ENCODE results near the gene GIMAP8.

GIMAP8 gene

GRCh38 chr7:150412016-150412415, 38.4 kb upstream of the GIMAP8 start:
- DNase-seq, result no peak

DNA sequence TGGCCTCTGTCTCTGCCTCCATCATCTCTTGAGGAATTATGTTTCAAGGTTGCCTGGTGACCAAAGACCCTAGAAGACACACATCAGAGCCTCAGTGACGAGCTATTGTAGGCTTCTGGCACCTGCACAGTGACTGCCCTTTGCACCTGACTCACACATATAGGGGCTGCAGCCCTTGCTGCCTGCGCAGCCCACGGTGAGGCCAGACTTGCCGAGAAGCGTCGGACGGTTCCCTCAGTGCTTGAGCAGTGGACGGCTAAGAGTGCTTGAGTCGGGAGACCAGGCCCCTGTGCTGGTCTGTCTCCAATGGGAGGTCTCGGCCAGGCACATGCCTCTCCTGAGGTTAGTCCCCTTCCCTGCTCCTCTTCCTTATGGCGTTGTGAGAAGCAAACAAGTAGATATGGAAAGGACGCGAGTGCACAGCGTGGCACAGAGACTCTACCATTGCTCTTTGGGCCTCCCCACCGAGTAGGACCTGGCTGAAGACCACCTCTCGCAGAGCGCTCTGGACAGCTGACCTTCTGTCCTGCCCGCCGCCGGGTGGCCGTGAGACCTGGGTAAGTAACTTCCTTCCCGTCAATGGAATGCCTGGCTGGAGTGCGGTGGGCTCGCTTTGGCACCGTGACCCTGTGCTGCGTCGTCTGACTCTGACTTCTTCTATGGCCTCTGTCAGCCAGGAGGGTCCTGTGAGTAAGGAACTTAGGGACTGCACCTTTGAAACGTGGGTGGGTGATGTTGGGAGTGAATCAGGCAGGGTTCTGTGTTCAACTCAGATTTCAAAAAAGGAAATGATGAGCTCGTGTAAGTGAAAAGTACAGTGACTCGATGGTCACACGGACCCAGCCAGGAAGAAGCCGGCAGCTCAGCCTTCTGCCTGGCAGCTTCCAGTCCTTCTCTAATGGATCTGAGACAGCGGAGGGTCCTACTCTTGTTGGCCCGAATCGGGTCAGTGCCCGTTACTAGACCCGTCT, 37.6 kb upstream of the GIMAP8 start:
- DNase-seq, result no peak

DNA sequence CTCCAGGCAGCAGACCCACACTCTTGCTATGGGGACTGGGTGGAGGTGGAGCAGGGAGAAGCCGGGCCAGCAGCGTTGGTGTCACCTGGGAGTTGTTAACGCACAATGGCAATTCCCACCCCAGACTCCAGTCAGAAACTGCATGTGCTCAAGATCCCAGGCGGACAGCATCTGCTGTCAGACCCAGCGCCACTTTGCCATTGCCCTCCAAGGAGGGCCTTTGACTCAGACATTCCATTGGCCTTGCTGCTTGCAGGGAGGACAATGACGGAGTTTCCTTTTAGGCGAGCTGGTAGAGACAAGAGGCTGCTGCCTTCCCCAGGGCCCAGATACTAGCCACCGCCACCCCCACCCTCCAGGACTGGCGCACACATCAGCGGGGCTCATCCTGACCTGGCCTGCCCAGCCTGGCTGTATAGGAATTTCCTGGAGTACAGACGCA, 36.8 kb upstream of the GIMAP8 start:
- no peak for DNase-seq

DNA sequence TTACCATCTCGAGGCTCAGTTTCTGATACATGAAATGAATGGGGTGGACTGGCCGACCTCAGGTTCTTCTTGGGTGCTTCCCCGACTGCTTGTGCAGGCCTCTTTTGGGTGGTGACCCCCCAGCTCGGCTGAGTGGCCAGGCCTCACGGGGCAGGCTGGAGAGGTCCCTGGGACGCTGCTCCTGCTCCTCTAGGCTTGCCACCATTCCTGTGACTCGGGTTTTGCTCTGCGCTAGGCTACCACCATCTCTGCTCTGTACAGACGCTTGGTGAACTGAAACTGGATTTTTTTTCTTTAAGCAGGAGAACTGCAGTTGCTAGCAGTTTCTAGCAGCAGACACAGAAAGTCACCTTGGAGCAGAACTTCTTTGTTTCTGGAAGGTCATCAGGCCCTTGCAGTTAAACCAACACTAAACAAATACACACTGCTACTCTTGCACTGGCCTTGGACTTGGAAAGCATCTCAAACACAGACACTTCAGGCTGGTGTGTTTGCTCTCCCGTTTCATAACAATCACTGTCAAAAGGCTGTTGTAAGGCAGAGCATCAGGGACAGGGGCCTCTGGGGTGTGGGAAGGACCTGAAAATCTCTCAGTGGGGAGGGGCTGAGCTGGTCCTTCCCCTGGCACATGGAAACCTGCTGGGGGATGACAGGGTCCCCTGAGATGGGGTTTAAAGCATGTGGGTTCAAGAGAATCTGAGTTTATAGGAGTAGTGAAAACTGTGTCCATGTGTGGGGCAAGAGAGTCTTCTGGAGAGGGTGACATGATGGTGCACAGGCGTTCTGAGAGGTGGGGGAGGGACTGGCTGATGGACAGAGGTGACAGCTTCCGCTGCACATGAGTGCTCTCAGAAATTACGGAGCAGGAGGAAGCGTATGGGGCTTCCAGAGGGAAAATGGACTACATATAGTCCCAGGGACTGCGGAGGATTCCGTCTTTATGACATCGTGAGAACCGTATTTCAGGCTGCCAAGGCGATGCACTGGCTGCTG, 35.0 kb upstream of the GIMAP8 start:
- DNase-seq, result no peak

DNA sequence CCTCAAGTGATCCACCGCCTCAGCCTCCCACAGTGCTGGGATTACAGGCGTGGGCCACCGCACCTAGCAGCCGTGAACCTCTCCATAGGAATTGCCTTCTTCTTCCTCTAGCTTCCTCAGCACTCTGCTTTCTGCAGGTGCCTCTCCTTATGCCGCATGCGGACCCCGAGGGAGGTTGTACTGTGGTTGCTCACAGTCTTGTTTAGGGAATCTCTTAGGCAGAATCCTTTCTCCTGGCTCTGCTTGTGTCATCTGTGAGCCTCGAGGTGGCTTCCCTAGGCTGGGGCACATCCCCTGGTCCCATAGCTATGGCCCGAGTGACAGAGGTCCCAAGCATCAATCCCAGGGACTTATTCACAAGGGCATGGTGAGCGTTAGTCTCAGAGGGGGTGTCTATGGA, 33.2 kb upstream of the GIMAP8 start:
- no peak for DNase-seq

- no peak for DNase-seq
These were observed 32.6 kb upstream of the GIMAP8 start for GRCh38 chr7:150417863-150418262.

- DNase-seq, result no peak
These were observed 30.2 kb upstream of the GIMAP8 start for GRCh38 chr7:150420242-150420641.

GRCh38 chr7:150420987-150421674, 29.3 kb upstream of the GIMAP8 start:
- DNase-seq, result peak; percentile 82 to 88

GRCh38 chr7:150421831-150422230, 28.6 kb upstream of the GIMAP8 start:
- DNase-seq, result no peak

- DNase-seq, result no peak
These were observed 24.8 kb upstream of the GIMAP8 start for GRCh38 chr7:150425670-150426069.

DNA sequence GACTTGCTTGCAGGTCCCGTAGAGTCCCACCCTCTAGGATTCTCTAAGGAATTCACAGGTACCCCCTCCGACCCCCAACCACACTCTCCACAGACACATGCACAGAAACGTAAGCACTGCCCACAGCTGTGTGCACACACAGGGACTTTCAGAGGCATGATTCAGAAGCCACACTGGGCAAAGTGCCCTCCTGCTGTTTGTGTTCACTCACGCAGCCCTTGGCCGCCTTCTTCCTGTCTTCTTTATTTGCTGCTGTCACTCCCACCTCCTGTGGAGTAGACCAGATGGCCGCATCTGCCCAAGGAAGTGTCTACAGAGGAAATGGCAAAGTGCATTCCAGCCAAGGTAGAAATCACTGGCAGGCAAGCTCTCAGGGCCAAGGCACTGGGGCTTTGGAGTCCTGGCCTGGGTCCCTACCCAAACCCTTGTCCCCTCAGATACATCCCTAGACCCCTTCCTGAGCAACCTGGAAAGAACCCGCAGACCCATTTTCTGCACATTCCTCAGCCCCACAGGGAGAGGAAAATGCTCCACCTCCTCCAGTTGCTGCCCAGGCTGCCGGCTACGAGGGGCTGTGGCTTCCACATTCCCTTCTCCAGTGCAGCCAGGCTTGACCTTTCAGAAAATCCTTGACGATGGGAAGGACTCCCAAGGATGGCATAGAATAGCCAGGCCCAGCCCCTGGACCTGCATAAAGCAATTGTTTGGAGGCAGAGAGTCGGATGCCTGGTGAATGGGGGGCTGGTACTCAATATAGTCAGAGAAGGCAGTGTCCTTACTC, 21.6 kb upstream of the GIMAP8 start:
- DNase-seq, result no peak

GRCh38 chr7:150429699-150430098, 20.7 kb upstream of the GIMAP8 start:
- no peak for DNase-seq

GRCh38 chr7:150430465-150431085, 19.9 kb upstream of the GIMAP8 start:
- DNase-seq, result no peak

DNA sequence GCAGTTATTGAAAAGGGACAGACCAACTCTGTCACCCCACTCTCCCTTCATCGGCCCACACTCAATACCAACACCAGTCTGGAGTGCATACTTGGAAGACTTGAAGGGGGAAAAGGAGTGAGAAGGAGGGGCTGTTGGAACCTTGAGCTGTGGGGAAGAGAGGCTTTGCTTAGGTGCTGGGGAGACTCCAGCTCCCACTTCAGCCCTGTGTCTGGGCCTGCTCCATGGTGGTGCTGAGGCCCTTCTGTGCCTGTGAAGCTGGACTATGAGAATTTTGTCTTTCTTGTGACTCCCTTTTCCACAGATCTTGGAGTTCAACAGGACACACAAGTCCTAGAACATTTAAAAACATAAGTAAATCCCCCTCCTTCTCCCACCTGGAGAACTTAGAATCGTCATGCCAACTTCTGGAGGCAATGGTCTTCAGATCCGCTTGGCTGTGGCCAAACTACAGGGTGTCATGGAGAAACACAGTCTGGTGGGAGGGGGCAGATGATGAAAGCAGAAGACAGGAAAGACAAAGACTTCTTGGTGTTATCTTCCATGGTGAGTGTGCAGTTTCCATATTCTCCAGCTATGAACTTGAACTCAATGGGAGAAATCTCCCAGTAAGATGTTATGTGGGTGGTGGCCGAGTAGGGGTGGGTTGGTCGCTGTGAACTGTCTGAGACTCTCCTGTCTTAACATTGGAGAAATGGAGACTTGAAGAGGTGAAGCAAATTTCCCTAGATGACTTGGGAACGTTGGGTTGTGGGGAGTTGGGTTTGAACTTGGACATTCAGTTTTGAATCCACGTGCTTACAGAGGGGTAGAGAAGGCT, 18.4 kb upstream of the GIMAP8 start:
- DNase-seq, result no peak

GRCh38 chr7:150432915-150433892, 17.2 kb upstream of the GIMAP8 start:
- no peak for DNase-seq

DNA sequence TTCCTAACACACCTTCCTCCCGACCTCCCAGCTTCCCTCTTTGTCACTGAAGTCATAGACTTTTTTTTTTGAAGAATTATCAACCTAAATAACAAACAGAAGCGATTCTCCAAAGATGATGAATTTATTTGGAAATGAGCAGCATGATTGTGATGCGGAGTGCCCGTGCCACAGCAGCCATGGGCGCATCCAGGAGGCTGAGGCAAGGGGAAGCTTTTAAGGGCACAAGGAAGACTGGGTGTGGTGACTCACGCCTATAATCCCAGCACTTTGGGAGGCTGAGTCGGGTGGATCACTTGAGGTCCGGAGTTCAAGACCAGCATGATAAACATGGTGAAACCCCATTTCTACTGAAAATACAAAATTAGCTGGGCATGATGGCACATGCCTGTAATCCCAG, 16.2 kb upstream of the GIMAP8 start:
- DNase-seq, result no peak

DNA sequence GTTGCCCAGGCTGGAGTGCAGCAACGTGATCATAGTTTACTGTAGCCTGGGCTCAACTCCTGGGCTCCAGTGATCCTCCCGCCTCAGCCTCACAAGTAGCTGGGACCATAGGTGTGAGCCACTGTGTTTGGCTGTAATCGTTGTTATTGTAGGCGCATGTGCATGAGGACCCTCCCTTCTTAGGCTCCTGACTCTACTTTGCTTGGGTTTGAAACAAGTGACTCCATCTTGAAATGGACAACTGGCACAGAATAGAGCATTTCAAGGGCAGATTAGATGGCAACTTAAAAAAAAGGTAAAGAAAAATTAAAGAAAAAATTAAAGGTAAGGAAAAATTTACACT, 15.4 kb upstream of the GIMAP8 start:
- no peak for DNase-seq

DNA sequence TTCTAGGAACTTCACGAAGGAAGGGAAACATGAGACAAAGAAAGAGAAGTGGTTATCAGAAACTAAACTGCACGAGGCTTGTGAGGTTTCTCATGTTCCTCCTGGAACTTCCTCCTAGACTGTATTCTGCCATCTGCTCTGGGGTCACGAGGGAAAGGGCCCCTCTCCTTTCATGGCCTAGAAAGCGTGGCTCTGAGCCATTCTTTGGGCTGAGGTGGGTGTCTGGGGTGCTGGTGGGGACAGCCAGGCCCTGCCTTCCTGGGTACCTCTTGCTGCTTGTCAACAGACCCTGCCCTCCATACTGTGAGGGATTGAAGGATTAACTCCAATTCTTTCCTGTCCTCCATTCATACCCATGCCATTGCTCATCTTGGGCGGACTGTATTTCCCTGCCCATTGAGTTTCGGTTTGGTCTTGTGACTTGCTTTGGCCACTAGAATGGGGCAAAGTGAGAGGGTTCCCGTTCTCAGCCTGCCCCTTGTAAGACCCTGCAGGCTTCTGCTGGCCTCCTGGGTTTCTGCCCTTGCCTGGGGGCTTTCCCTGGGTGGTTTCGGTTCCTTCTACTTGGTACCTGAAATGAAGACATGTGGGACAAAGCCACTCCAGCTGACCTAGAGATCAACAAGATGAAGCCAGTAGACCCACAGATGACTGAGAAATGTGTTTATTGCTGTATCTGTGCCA, 14.9 kb upstream of the GIMAP8 start:
- DNase-seq, result no peak

DNA sequence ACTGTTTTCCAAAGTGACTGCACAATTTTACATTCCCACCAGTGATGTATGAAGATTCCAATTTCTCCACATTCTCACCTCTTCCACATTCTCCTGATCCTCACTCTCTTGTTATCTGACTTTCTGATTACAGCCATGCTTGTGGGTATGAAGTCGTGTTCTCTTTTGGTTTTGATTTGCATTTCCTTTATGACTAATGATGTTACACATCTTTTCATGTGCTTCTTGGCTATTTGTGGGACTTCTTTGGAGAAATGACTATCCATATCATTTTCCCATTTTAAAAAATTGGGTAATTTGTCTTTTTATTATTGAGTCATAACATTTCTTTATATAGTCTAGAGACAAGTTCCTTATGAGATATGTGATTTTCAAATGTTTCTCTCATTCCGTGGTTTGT, 10.5 kb upstream of the GIMAP8 start:
- DNase-seq, result no peak
